GM23338 (cell line): ENCODE data around the gene MED13L. TPM values are rescaled to one million over a fixed set of nuclear protein-coding genes. Genes with fewer than 3 reads are reported as not detected.

Experiments used
- ATAC-seq: fragments of 200-7000 bp; cut with Tn5 transposase; 3 replicates; pipeline ENCODE4 v1.9.1; 2020
- DNase-seq: peaks from one replicate; pipeline ENCODE4 v3.0.0-alpha.2; 2015; ENCODE audit warnings: low spot score
- H2AFZ ChIP-seq: fragments of 200-600 bp; sonication (generic); 2 replicates; pipeline ENCODE4 v1.8.0; 2016; ENCODE audit warnings: antibody characterized with exemption, mild to moderate bottlenecking, moderate library complexity
- H3F3A ChIP-seq: fragments of 200-600 bp; sonication (generic); replicated peaks from 2 replicates; pipeline ENCODE4 v1.8.0; 2017; ENCODE audit warnings: antibody characterized with exemption, mixed run types, low read depth
- H3K27ac ChIP-seq: fragments of 200-600 bp; sonication (generic); 2 replicates; pipeline ENCODE4 v1.6.1; 2016; ENCODE audit warnings: low read depth
- H3K27me3 ChIP-seq: fragments of 200-600 bp; sonication (generic); 2 replicates; pipeline ENCODE4 v1.8.0; 2016; ENCODE audit warnings: mild to moderate bottlenecking, mixed run types, moderate library complexity; ENCODE audit not compliant: insufficient read depth
- H3K36me3 ChIP-seq: fragments of 200-600 bp; sonication (generic); 2 replicates; pipeline ENCODE4 v1.8.0; 2016; ENCODE audit warnings: mild to moderate bottlenecking; ENCODE audit not compliant: insufficient read depth
- H3K4me1 ChIP-seq: fragments of 200-600 bp; sonication (generic); 2 replicates; pipeline ENCODE4 v1.8.0; 2016; ENCODE audit warnings: mild to moderate bottlenecking, moderate library complexity; ENCODE audit not compliant: insufficient read depth
- H3K4me2 ChIP-seq: fragments of 200-600 bp; sonication (generic); 2 replicates; pipeline ENCODE4 v1.7.1; 2017; ENCODE audit warnings: mixed run types
- H3K4me3 ChIP-seq: fragments of 200-600 bp; sonication (generic); 2 replicates; pipeline ENCODE4 v1.6.1; 2016; ENCODE audit warnings: mixed run types
- H3K79me2 ChIP-seq: fragments of 200-600 bp; sonication (generic); replicated peaks from 2 replicates; pipeline ENCODE4 v1.8.0; 2017; ENCODE audit warnings: mild to moderate bottlenecking; ENCODE audit not compliant: insufficient read depth
- H3K9me2 ChIP-seq: fragments of 200-600 bp; sonication (generic); 2 replicates; pipeline ENCODE4 v1.8.0; 2017; ENCODE audit not compliant: insufficient read depth
- H4K20me1 ChIP-seq: fragments of 200-600 bp; sonication (generic); replicated peaks from 2 replicates; pipeline ENCODE4 v1.8.0; 2017; ENCODE audit warnings: mild to moderate bottlenecking; ENCODE audit not compliant: insufficient read depth
- H3K27ac Mint-ChIP-seq: 2 replicates; pipeline ENCODE4 v1.8.0; 2020; ENCODE audit warnings: inconsistent platforms, mild to moderate bottlenecking, moderate library complexity, mixed read lengths
- H3K27me3 Mint-ChIP-seq: 3 replicates; pipeline ENCODE4 v1.8.0; 2022; ENCODE audit warnings: low read depth, mild to moderate bottlenecking, moderate library complexity, mixed read lengths, inconsistent platforms; ENCODE audit not compliant: insufficient read depth, poor library complexity
- H3K36me3 Mint-ChIP-seq: 3 replicates; pipeline ENCODE4 v1.8.0; 2021; ENCODE audit warnings: low read depth, mild to moderate bottlenecking, inconsistent platforms, moderate library complexity, mixed read lengths
- H3K4me1 Mint-ChIP-seq: 3 replicates; pipeline ENCODE4 v1.8.0; 2020; ENCODE audit warnings: mild to moderate bottlenecking, inconsistent platforms, mixed read lengths
- H3K4me3 Mint-ChIP-seq: 3 replicates; pipeline ENCODE4 v1.8.0; 2021; ENCODE audit warnings: moderate library complexity, mild to moderate bottlenecking, inconsistent platforms, mixed read lengths
- H3K9me3 Mint-ChIP-seq: 3 replicates; pipeline ENCODE4 v1.8.0; 2020; ENCODE audit warnings: moderate library complexity, mild to moderate bottlenecking, inconsistent platforms, mixed read lengths
- CTCF ChIP-seq, 2 experiments: fragments of 200-600 bp in 1 of 2; sonication (generic) in 1 of 2; conservative IDR thresholded peaks; 2 replicates each; pipeline versions ENCODE4 v1.5.1 to v1.6.1; 2016 to 2017; ENCODE audit warnings: antibody characterized with exemption in 2 of 2, low read depth in 2 of 2, mild to moderate bottlenecking in 2 of 2, moderate library complexity in 1 of 2
- EZH2 ChIP-seq: fragments of 200-600 bp; sonication (generic); IDR thresholded peaks from one replicate; pipeline ENCODE4 v1.8.0; 2017; ENCODE audit warnings: antibody characterized with exemption, mild to moderate bottlenecking, low read depth; ENCODE audit not compliant: unreplicated experiment
- JUNB ChIP-seq: IDR thresholded peaks from one replicate; pipeline ENCODE4 v1.6.1; 2016; ENCODE audit warnings: antibody characterized with exemption; ENCODE audit not compliant: unreplicated experiment
- POLR2AphosphoS5 ChIP-seq: IDR thresholded peaks from 2 replicates; pipeline ENCODE4 v1.6.1; 2016; ENCODE audit warnings: antibody characterized with exemption, low read depth
- STAT1 ChIP-seq: IDR thresholded peaks from one replicate; pipeline ENCODE4 v1.6.1; 2016; ENCODE audit warnings: antibody characterized with exemption; ENCODE audit not compliant: unreplicated experiment
- ZNF114 ChIP-seq: fragments of 250-450 bp; sonication (Bioruptor Pico); IDR thresholded peaks from 2 replicates; pipeline ENCODE4 v1.5.0; 2020; ENCODE audit warnings: mild to moderate bottlenecking, moderate library complexity
- polyA plus RNA-seq: library from polyadenylated mRNA; unstranded; fragments of >200 nt; fragmentation: Nextera tagmentation; extraction: Ambion mirVana; gene quantifications from 2 replicates; pipeline ENCODE4 v1.2.1, GENCODE V29; 2016
- total RNA-seq: library from RNA; depleted of rRNA; stranded (reverse); fragments of >200 nt; shearing (Covaris generic); gene quantifications from 2 replicates; pipeline ENCODE4 v1.2.3, GENCODE V29; 2014
- TF ChIP-seq, protein P1 (sequence below): fragments of 250-450 bp; sonication (Bioruptor Pico); IDR thresholded peaks from 2 replicates; pipeline ENCODE4 v1.5.0; 2020; ENCODE audit warnings: mild to moderate bottlenecking, moderate library complexity
- TF ChIP-seq, protein P2 (sequence below): IDR thresholded peaks from one replicate; pipeline ENCODE4 v1.6.1; 2018; ENCODE audit warnings: antibody characterized with exemption; ENCODE audit not compliant: unreplicated experiment

Gene MED13L
- total and polyA plus RNA-seq, 2 experiments from 2014 or later = 20.9 to 73.6 TPM

DNA sequence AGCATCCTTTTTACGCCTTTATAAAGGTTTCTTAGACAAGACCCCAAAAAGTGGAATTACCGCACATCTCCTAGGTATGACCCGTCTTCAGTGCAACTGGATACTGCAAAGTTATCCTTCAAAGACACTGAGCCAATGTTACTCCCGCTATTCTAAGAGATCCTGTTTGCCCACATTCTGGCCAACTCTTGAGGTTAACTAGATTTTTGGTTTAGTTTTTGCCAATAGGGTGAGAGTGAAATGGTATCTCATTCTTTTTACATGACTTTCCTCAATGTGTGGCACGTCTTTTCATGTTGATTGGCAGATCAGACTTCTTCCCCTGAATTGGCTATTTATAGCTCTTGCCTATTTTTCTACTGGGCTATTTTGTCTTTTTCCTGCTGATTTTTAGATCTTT is 347.2 kb downstream of the MED13L start:
- DNase-seq = no peak

More for the DNA sequence above, 347.2 kb downstream of the MED13L start:
- Histone ChIP-seq H3K4me2 (no peak overlapping the region), H3K27me3 (no peaks in the 10 kb centered on the region), H3K4me1 (no peaks in the 10 kb centered on the region), H3K27ac (no peak overlapping the region), H2AFZ (no peak overlapping the region), H3K4me3 (no peak overlapping the region), H4K20me1 (no peaks in the 10 kb centered on the region), H3K9me2 (0 out of 2 replicates have a peak, but pooled peaks cover 5% of the 10 kb centered on the region), H3K36me3 (no peaks in the 10 kb centered on the region), H3F3A (no peaks in the 10 kb centered on the region), H3K79me2 (no peaks in the 10 kb centered on the region)
- Mint-ChIP-seq H3K4me1 (no peaks in the 10 kb centered on the region; the same call in 2 of the 3 replicates), H3K27me3 (no peaks in the 10 kb centered on the region), H3K4me3 (no peak overlapping the region), H3K9me3 (no peaks in the 10 kb centered on the region; the same call in 2 of the 3 replicates), H3K27ac (no peak overlapping the region), H3K36me3 (no peaks in the 10 kb centered on the region)
- no peak for ATAC-seq
- no peak for TF ChIP-seq EZH2
- TF ChIP-seq, protein P1, sequence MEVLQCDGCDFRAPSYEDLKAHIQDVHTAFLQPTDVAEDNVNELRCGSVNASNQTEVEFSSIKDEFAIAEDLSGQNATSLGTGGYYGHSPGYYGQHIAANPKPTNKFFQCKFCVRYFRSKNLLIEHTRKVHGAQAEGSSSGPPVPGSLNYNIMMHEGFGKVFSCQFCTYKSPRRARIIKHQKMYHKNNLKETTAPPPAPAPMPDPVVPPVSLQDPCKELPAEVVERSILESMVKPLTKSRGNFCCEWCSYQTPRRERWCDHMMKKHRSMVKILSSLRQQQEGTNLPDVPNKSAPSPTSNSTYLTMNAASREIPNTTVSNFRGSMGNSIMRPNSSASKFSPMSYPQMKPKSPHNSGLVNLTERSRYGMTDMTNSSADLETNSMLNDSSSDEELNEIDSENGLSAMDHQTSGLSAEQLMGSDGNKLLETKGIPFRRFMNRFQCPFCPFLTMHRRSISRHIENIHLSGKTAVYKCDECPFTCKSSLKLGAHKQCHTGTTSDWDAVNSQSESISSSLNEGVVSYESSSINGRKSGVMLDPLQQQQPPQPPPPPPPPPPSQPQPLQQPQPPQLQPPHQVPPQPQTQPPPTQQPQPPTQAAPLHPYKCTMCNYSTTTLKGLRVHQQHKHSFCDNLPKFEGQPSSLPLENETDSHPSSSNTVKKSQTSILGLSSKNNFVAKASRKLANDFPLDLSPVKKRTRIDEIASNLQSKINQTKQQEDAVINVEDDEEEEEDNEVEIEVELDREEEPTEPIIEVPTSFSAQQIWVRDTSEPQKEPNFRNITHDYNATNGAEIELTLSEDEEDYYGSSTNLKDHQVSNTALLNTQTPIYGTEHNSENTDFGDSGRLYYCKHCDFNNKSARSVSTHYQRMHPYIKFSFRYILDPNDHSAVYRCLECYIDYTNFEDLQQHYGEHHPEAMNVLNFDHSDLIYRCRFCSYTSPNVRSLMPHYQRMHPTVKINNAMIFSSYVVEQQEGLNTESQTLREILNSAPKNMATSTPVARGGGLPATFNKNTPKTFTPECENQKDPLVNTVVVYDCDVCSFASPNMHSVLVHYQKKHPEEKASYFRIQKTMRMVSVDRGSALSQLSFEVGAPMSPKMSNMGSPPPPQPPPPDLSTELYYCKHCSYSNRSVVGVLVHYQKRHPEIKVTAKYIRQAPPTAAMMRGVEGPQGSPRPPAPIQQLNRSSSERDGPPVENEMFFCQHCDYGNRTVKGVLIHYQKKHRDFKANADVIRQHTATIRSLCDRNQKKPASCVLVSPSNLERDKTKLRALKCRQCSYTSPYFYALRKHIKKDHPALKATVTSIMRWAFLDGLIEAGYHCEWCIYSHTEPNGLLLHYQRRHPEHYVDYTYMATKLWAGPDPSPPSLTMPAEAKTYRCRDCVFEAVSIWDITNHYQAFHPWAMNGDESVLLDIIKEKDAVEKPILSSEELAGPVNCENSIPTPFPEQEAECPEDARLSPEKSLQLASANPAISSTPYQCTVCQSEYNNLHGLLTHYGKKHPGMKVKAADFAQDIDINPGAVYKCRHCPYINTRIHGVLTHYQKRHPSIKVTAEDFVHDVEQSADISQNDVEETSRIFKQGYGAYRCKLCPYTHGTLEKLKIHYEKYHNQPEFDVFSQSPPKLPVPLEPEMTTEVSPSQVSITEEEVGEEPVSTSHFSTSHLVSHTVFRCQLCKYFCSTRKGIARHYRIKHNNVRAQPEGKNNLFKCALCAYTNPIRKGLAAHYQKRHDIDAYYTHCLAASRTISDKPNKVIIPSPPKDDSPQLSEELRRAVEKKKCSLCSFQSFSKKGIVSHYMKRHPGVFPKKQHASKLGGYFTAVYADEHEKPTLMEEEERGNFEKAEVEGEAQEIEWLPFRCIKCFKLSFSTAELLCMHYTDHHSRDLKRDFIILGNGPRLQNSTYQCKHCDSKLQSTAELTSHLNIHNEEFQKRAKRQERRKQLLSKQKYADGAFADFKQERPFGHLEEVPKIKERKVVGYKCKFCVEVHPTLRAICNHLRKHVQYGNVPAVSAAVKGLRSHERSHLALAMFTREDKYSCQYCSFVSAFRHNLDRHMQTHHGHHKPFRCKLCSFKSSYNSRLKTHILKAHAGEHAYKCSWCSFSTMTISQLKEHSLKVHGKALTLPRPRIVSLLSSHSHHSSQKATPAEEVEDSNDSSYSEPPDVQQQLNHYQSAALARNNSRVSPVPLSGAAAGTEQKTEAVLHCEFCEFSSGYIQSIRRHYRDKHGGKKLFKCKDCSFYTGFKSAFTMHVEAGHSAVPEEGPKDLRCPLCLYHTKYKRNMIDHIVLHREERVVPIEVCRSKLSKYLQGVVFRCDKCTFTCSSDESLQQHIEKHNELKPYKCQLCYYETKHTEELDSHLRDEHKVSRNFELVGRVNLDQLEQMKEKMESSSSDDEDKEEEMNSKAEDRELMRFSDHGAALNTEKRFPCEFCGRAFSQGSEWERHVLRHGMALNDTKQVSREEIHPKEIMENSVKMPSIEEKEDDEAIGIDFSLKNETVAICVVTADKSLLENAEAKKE (CRISPR knock-in tag) = no peak
- TF ChIP-seq CTCF (conservative IDR thresholded peaks at IDR 0.05; ENCODE audit: low read depth in 2 of 2) = no peak
- no peak for TF ChIP-seq ZNF114 (CRISPR knock-in tag)
- TF ChIP-seq POLR2AphosphoS5 = no peak
- TF ChIP-seq, protein P2, sequence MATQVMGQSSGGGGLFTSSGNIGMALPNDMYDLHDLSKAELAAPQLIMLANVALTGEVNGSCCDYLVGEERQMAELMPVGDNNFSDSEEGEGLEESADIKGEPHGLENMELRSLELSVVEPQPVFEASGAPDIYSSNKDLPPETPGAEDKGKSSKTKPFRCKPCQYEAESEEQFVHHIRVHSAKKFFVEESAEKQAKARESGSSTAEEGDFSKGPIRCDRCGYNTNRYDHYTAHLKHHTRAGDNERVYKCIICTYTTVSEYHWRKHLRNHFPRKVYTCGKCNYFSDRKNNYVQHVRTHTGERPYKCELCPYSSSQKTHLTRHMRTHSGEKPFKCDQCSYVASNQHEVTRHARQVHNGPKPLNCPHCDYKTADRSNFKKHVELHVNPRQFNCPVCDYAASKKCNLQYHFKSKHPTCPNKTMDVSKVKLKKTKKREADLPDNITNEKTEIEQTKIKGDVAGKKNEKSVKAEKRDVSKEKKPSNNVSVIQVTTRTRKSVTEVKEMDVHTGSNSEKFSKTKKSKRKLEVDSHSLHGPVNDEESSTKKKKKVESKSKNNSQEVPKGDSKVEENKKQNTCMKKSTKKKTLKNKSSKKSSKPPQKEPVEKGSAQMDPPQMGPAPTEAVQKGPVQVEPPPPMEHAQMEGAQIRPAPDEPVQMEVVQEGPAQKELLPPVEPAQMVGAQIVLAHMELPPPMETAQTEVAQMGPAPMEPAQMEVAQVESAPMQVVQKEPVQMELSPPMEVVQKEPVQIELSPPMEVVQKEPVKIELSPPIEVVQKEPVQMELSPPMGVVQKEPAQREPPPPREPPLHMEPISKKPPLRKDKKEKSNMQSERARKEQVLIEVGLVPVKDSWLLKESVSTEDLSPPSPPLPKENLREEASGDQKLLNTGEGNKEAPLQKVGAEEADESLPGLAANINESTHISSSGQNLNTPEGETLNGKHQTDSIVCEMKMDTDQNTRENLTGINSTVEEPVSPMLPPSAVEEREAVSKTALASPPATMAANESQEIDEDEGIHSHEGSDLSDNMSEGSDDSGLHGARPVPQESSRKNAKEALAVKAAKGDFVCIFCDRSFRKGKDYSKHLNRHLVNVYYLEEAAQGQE = no peak
- TF ChIP-seq JUNB = no peak
- no peak for TF ChIP-seq STAT1
